HFFc6 (cell line): ENCODE measurements around the gene CCL20. TPM values are rescaled to one million over a fixed set of nuclear protein-coding genes. Genes with fewer than 3 reads are reported as not detected.

ENCODE experiments used
- DNase-seq: peaks from one replicate; pipeline ENCODE4 v3.0.0-alpha.2; 2018
- H3K27ac Mint-ChIP-seq: 2 replicates; pipeline ENCODE4 v1.8.0; 2020; ENCODE audit warnings: mild to moderate bottlenecking, mixed read lengths
- H3K27me3 Mint-ChIP-seq: 2 replicates; pipeline ENCODE4 v1.8.0; 2021; ENCODE audit warnings: mild to moderate bottlenecking, moderate library complexity, mixed read lengths; ENCODE audit not compliant: insufficient read depth
- H3K36me3 Mint-ChIP-seq: 2 replicates; pipeline ENCODE4 v1.8.0; 2021; ENCODE audit warnings: low read depth, mixed read lengths
- H3K4me1 Mint-ChIP-seq: 2 replicates; pipeline ENCODE4 v1.8.0; 2020; ENCODE audit warnings: low read depth, mixed read lengths
- H3K4me3 Mint-ChIP-seq: 2 replicates; pipeline ENCODE4 v1.8.0; 2020; ENCODE audit warnings: mild to moderate bottlenecking, moderate library complexity, mixed read lengths
- H3K9me3 Mint-ChIP-seq: 2 replicates; pipeline ENCODE4 v1.8.0; 2020; ENCODE audit warnings: mild to moderate bottlenecking, mixed read lengths
- long read RNA-seq: library from polyadenylated mRNA; unstranded; transcript quantifications from one replicate; pipeline ENCODE4 v2.0.0, GENCODE V29; 2019
- total RNA-seq, 6 experiments: library from RNA; stranded (reverse); fragmentation: NEBNext Ultra II Directional; extraction: Animal tissue kit (Norgen Biotek cat#: 25700); gene quantifications; 2 replicates in 1 of 6; 3 replicates in 5 of 6; pipeline ENCODE4 v1.2.3, GENCODE V29; 2021
- TF ChIP-seq, protein P1 (sequence below): fragments of 200-600 bp; sonication (generic); IDR thresholded peaks from 2 replicates; pipeline ENCODE4 v1.5.0; 2021; ENCODE audit warnings: antibody characterized with exemption, mild to moderate bottlenecking

The CCL20 gene, protein sequence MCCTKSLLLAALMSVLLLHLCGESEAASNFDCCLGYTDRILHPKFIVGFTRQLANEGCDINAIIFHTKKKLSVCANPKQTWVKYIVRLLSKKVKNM
- not detected for total RNA-seq
- long read RNA-seq = 0 reads

DNA sequence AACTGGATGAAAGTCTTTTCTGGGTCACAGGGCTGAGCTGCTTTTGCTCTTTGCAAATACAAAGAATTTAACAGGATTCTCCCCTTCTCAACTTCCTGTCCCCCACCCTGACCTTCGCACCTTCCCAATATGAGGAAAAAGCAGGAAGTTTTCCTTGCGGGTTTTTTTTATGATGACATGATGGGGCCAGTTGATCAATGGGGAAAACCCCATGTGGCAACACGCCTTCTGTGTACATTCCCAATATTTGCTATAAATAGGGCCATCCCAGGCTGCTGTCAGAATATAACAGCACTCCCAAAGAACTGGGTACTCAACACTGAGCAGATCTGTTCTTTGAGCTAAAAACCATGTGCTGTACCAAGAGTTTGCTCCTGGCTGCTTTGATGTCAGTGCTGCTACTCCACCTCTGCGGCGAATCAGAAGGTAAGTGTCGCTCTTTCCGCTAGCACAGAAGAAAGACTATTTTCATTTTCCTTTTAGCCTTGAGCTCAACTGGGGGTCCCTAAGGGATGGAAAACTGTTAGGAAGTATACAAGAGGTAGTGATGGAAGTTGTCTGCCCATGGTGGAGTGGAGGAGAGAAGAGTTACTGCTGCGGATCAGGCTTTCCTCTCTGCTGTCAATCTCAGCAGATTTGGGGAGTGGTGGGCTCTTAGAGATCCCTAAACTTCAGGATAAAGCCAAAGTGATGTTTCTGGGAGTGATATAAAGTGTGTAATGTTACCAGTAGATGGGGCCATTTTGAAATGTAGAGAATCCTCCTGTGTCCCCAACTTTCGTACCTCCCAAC lies at the start of gene CCL20:
CCL20 (plus strand) TSS at position 281 of the 792 bp plus-strand sequence; CDS start at position 351, 70 bp downstream.
- Mint-ChIP-seq H3K27me3 (peaks cover 6% of the 10 kb centered on the region; the same call in 1 of the 2 replicates), H3K4me3 (no peak within 1 kb of the TSS), H3K36me3 (no peaks in the 10 kb centered on the region), H3K27ac (no peak within 1 kb of the TSS), H3K9me3 (no peaks in the 10 kb centered on the region), H3K4me1 (peaks cover 23% of the 10 kb centered on the region)
- DNase-seq = no peak
- TF ChIP-seq, protein P1, sequence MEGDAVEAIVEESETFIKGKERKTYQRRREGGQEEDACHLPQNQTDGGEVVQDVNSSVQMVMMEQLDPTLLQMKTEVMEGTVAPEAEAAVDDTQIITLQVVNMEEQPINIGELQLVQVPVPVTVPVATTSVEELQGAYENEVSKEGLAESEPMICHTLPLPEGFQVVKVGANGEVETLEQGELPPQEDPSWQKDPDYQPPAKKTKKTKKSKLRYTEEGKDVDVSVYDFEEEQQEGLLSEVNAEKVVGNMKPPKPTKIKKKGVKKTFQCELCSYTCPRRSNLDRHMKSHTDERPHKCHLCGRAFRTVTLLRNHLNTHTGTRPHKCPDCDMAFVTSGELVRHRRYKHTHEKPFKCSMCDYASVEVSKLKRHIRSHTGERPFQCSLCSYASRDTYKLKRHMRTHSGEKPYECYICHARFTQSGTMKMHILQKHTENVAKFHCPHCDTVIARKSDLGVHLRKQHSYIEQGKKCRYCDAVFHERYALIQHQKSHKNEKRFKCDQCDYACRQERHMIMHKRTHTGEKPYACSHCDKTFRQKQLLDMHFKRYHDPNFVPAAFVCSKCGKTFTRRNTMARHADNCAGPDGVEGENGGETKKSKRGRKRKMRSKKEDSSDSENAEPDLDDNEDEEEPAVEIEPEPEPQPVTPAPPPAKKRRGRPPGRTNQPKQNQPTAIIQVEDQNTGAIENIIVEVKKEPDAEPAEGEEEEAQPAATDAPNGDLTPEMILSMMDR = peak; percentile 35; the same call in 1 of the 2 replicates

DNA sequence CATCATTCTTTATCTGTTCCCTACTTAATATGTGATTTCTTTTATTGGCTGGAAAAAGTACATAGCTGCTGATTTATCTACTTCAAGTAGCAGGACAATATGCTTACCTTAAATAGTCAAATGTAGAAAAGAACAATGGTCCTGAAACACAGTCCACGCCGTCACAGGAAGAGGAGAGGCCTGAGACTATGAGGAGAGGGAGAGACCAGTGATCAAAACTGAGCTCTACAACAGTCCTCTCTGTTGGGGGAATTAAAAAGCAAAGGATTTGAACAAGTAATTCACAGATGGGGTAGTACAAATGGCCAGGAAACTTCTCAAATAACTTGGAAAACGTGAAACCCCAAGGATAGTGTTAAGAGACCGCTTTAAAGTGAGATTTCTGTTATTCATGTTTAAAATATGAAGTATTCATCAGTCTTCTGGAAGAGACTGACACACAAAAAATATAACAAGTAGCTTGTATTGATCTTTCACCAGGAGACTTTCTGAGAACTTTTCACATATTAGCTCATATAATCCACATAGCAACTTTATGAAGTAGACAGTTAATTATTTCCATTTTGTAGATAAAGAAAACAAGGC lies 47.8 kb upstream of the CCL20 start:
- Mint-ChIP-seq H3K4me1 (peaks cover 23% of the 10 kb centered on the region), H3K4me3 (no peak overlapping the region), H3K9me3 (no peaks in the 10 kb centered on the region), H3K27ac (peak overlapping the region; percentile 9; the same call in 1 of the 2 replicates), H3K27me3 (peaks cover 5% of the 10 kb centered on the region), H3K36me3 (no peaks in the 10 kb centered on the region)
- TF ChIP-seq, protein P1 = no peak
- no peak for DNase-seq

DNA sequence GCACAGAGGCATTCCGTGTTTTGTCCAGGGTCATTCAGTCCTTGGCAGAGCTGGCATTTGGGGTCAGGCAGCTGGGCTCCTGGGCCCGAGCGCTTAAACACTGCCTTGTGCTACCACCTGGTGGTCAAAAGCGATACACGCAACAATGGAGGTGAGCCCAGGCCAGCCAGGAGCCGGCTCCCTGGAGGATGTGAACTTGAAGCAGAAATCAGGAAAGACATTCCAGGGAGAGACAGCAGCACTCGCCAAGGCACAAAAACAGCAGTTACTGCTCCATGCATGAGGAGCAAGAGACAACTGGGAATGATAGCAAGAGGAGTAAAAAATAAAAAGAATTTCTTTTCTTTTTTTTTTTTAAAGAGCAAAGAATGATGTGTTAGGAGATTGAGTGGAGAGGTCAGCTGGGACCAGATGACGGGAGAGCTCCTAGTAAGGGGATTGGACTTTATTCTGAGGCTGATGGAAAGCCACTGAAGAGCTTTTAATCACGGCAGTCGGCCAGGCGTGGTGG lies 47.2 kb upstream of the CCL20 start:
- peak; percentile 60 for DNase-seq
- Mint-ChIP-seq H3K27ac (no peak overlapping the region), H3K36me3 (no peaks in the 10 kb centered on the region), H3K27me3 (peaks cover 5% of the 10 kb centered on the region), H3K4me1 (peaks cover 23% of the 10 kb centered on the region), H3K9me3 (no peaks in the 10 kb centered on the region), H3K4me3 (no peak overlapping the region)
- TF ChIP-seq, protein P1 = peak; percentile 95

DNA sequence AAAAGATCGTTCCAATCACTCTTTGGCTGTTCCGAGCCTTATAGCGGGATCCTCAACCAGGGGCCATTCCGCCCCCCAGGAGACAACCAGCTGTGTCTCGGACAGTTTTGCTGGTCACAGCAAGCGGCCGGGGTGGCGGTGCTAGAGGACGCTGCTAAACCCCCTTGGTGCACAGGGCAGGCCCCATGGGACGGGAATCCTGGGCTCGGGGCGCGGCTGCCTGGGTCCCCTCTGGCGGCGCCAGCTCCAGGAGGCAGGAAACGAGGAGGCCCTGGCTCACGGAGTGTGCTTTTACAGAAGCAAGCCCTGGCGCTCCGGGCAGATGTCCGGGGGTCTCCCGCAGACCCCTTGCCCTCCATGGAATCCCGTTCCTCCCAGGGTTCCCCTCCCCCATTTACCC lies 45.8 kb upstream of the CCL20 start:
- no peak for DNase-seq
- Mint-ChIP-seq H3K4me3 (no peak overlapping the region), H3K27me3 (peaks cover 3% of the 10 kb centered on the region), H3K9me3 (no peaks in the 10 kb centered on the region), H3K27ac (no peak overlapping the region), H3K36me3 (no peaks in the 10 kb centered on the region), H3K4me1 (peaks cover 11% of the 10 kb centered on the region)
- TF ChIP-seq, protein P1 = no peak

DNA sequence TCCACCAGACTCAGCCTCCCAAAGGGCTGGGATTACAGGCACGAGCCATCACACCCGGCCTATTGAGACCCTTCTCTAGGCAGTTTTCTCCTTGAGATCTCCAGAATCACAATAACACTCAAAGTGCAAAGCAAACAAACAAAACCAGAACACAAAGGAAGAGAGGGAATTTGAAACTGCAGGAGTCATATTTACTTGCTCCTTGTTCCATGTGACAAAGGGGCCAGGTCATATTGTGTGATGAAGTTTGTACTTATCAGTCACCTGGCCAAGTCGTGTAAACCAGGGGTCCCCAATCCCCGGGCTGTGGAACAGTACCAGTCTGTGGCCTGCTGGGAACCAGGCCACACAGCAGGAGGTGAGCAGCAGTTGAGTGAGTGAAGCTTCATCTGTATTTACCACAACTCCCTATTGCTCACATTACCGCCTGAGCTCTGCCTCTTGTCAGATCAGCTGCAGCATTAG lies 41.4 kb upstream of the CCL20 start:
- TF ChIP-seq, protein P1 = no peak
- Mint-ChIP-seq H3K27ac (no peak overlapping the region), H3K4me1 (no peaks in the 10 kb centered on the region), H3K27me3 (peaks cover 3% of the 10 kb centered on the region), H3K9me3 (no peaks in the 10 kb centered on the region), H3K36me3 (no peaks in the 10 kb centered on the region), H3K4me3 (no peak overlapping the region)
- DNase-seq = no peak
